Common myeloid progenitor, CD34-positive (primary cell): ENCODE results near the gene POU2F3.

Source experiments
- CTCF ChIA-PET: fragments of 350-600 bp; sonication (Branson Sonifier 250); formaldehyde crosslinking; loops from one replicate; lab custom pipeline; 2021; ENCODE audit warnings: antibody characterized with exemption; lab: Charles Lee
- POLR2A ChIA-PET: fragments of 350-600 bp; sonication (Branson Sonifier 250); formaldehyde crosslinking; loops from one replicate; lab custom pipeline; 2021; ENCODE audit warnings: antibody characterized with exemption; lab: Charles Lee
- DNase-seq, 3 donors: peaks; one replicate each; pipeline versions ENCODE4 v3.0.0 to v3.0.0-alpha.2; 2013
- H3K27ac ChIP-seq, 2 experiments: 1 replicate in 1 of 2; 2 replicates in 1 of 2; pipeline ENCODE4 v1.7.0; 2013; ENCODE audit warnings: inconsistent platforms in 2 of 2, low read length in 2 of 2, mild to moderate bottlenecking in 2 of 2, low read depth in 1 of 2, moderate library complexity in 1 of 2; ENCODE audit not compliant: severe bottlenecking in 2 of 2, insufficient read depth in 1 of 2, poor library complexity in 1 of 2
- H3K27me3 ChIP-seq, 5 experiments: replicated peaks in 2 of 5; 1 replicate in 3 of 5; 2 replicates in 2 of 5; pipeline versions ENCODE4 v1.6.1 to v1.7.0; 2013; ENCODE audit warnings: low read length in 4 of 5, mild to moderate bottlenecking in 2 of 5, moderate library complexity in 2 of 5, inconsistent platforms in 1 of 5; ENCODE audit not compliant: insufficient read depth in 5 of 5, control insufficient read depth in 4 of 5
- H3K36me3 ChIP-seq, 4 experiments: 1 replicate in 2 of 4; 2 replicates in 2 of 4; pipeline versions ENCODE4 v1.6.1 to v1.7.0; 2013; ENCODE audit warnings: low read length in 3 of 4, control low read depth in 1 of 4, mild to moderate bottlenecking in 1 of 4; ENCODE audit not compliant: control insufficient read depth in 4 of 4, insufficient read depth in 4 of 4
- H3K4me1 ChIP-seq, 4 experiments: 1 replicate in 3 of 4; 2 replicates in 1 of 4; pipeline versions ENCODE4 v1.6.1 to v1.7.1; 2013; ENCODE audit warnings: low read length in 3 of 4, mild to moderate bottlenecking in 3 of 4, control low read depth in 1 of 4, inconsistent platforms in 1 of 4, moderate library complexity in 1 of 4; ENCODE audit not compliant: control insufficient read depth in 4 of 4, insufficient read depth in 4 of 4; ENCODE audit errors: control extremely low read depth in 1 of 4
- H3K4me3 ChIP-seq, 7 experiments: 1 replicate in 4 of 7; 2 replicates in 3 of 7; pipeline versions ENCODE4 v1.5.1 to v1.7.0; 2013; ENCODE audit warnings: mild to moderate bottlenecking in 7 of 7, low read length in 6 of 7, moderate library complexity in 6 of 7, inconsistent platforms in 2 of 7, low read depth in 2 of 7, control low read depth in 1 of 7; ENCODE audit not compliant: insufficient read depth in 4 of 7, control insufficient read depth in 1 of 7; ENCODE audit errors: extremely low read depth in 1 of 7
- H3K9me3 ChIP-seq, 5 experiments: 1 replicate in 4 of 5; 2 replicates in 1 of 5; pipeline versions ENCODE4 v1.6.1 to v1.7.1; 2013; ENCODE audit warnings: low read length in 4 of 5, mild to moderate bottlenecking in 2 of 5, inconsistent platforms in 1 of 5, low read depth in 1 of 5, moderate library complexity in 1 of 5; ENCODE audit not compliant: control insufficient read depth in 4 of 5, insufficient read depth in 2 of 5; ENCODE audit errors: control extremely low read depth in 1 of 5
- WGBS: methylation state at CpG from one replicate; pipeline ENCODE4 v1.1.5; 2013; ENCODE audit not compliant: insufficient coverage; 5-methylcytosine and 5-hydroxymethylcytosine counted together

The POU2F3 gene

GRCh38 chr11:120261321-120261720 is 21.4 kb downstream of the POU2F3 start:
- H3K9me3 ChIP-seq, result no peaks in the 10 kb centered on the region
- DNase-seq, result no peak
- ChIA-PET CTCF (interaction anchor here (1.5 kb wide), 1 partner anchor 27 kb away, joined by 4 read pairs; no protein-coding TSS in a partner anchor), POLR2A (no interaction called here)
- H3K4me3 ChIP-seq, result no peak overlapping the region
- H3K36me3 ChIP-seq, result no peaks in the 10 kb centered on the region
- H3K27me3 ChIP-seq, result peaks cover 2 to 42% (median 18%) of the 10 kb centered on the region in 5 experiments
- H3K4me1 ChIP-seq, result no peaks in the 10 kb centered on the region
- H3K27ac ChIP-seq, result no peak overlapping the region

- ChIA-PET POLR2A (no interaction called here), CTCF (interaction anchor here (1.5 kb wide), 1 partner anchor 27 kb away, joined by 4 read pairs; no protein-coding TSS in a partner anchor)
- Histone ChIP-seq H3K4me1 (no peaks in the 10 kb centered on the region), H3K36me3 (no peaks in the 10 kb centered on the region), H3K4me3 (no peak overlapping the region), H3K9me3 (no peaks in the 10 kb centered on the region), H3K27ac (no peak overlapping the region), H3K27me3 (peaks cover 2 to 38% (median 15%) of the 10 kb centered on the region in 5 experiments)
- 100% methylated on average over 1 of the region's 3 CpGs for WGBS
- DNase-seq, result no peak
Measured at GRCh38 chr11:120261931-120262330, 22.0 kb downstream of the POU2F3 start.

- no peaks in the 10 kb centered on the region for H3K9me3 ChIP-seq
- no peak for DNase-seq
- ChIA-PET POLR2A (no interaction called here), CTCF (no interaction called here)
- H3K4me1 ChIP-seq, result no peaks in the 10 kb centered on the region
- H3K27me3 ChIP-seq, result peaks cover 0 to 17% (median 8%) of the 10 kb centered on the region in 5 experiments
- no peak overlapping the region for H3K27ac ChIP-seq
- 44% methylated on average over 1 of the region's 2 CpGs for WGBS
- H3K36me3 ChIP-seq, result no peaks in the 10 kb centered on the region
- no peak overlapping the region for H3K4me3 ChIP-seq
Measured at GRCh38 chr11:120267319-120267718, 27.4 kb downstream of the POU2F3 start.

DNA sequence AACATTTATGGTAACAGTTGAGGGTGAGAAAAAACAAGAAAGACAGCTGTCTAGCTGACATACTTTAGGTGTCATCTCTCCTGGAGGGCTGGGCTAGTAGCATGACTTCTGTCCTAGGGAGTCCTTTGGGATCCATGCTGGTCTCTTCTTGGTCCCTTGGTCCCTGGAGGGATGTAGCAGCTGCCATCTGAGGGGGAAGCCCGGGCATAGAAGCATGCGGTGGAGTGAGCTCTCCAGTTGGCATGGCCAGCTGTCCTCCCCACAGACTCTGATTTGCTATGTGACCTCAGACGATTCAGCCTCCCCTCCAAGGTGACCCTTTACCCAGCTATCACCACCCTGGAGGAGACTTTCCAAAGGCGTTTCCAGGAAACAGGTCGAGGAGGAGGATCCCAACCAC is 28.7 kb downstream of the POU2F3 start:
- CTCF ChIA-PET, result interaction anchor here (1.1 to 1.2 kb wide), 2 partner anchors 14 to 32 kb away, joined by 3 read pairs; no protein-coding TSS in a partner anchor
- 60% methylated on average over 1 of the region's 5 CpGs for WGBS
- H3K4me3 ChIP-seq, result no peak overlapping the region
- no peaks in the 10 kb centered on the region for H3K36me3 ChIP-seq
- DNase-seq, result no peak
- no peaks in the 10 kb centered on the region for H3K9me3 ChIP-seq
- POLR2A ChIA-PET, result no interaction called here
- H3K4me1 ChIP-seq, result no peaks in the 10 kb centered on the region
- peaks cover 0 to 17% (median 8%) of the 10 kb centered on the region in 5 experiments for H3K27me3 ChIP-seq
- no peak overlapping the region for H3K27ac ChIP-seq

GRCh38 chr11:120270386-120270785 is 30.4 kb downstream of the POU2F3 start:
- no peak overlapping the region for H3K27ac ChIP-seq
- no peaks in the 10 kb centered on the region for H3K9me3 ChIP-seq
- WGBS, result 73% methylated on average over 1 of the region's 1 CpG
- H3K36me3 ChIP-seq, result no peaks in the 10 kb centered on the region
- peaks cover 0 to 18% (median 8%) of the 10 kb centered on the region in 5 experiments for H3K27me3 ChIP-seq
- no peak overlapping the region for H3K4me3 ChIP-seq
- no peak for DNase-seq
- ChIA-PET CTCF (interaction anchor here (1.0 kb wide), 1 partner anchor 89 kb away, joined by 3 read pairs; no protein-coding TSS in a partner anchor), POLR2A (no interaction called here)
- no peaks in the 10 kb centered on the region for H3K4me1 ChIP-seq

GRCh38 chr11:120271672-120272071 is 31.7 kb downstream of the POU2F3 start:
- Histone ChIP-seq H3K4me1 (no peaks in the 10 kb centered on the region), H3K4me3 (no peak overlapping the region), H3K9me3 (no peaks in the 10 kb centered on the region), H3K27ac (no peak overlapping the region), H3K36me3 (no peaks in the 10 kb centered on the region), H3K27me3 (peaks cover 0 to 9% (median 2%) of the 10 kb centered on the region in 5 experiments)
- DNase-seq, result no peak
- ChIA-PET CTCF (interaction anchor here (1.0 kb wide), 1 partner anchor 90 kb away, joined by 3 read pairs; no protein-coding TSS in a partner anchor), POLR2A (no interaction called here)
- 100% methylated on average over 1 of the region's 5 CpGs for WGBS

- Histone ChIP-seq H3K36me3 (no peaks in the 10 kb centered on the region), H3K4me1 (no peaks in the 10 kb centered on the region), H3K9me3 (no peaks in the 10 kb centered on the region), H3K4me3 (no peak overlapping the region), H3K27me3 (peaks cover 0 to 9% (median 2%) of the 10 kb centered on the region in 5 experiments), H3K27ac (no peak overlapping the region)
- WGBS, result 100% methylated on average over 2 of the region's 2 CpGs
- CTCF ChIA-PET, result no interaction called here
- no peak for DNase-seq
- POLR2A ChIA-PET, result no interaction called here
Measured at GRCh38 chr11:120272303-120272702, 32.4 kb downstream of the POU2F3 start.
